Inflammatory macrophage treated with lipopolysaccharide for 4 hours (primary cell): Measurements from ENCODE around the gene ZNF282.
A peak's percentile ranks its signal among the peaks of the same experiment; 100 is the strongest.
"Not testable (repeated sequence)": the region's sequence is repeated elsewhere in the genome, so short reads cannot be mapped to it uniquely, and the experiment has no call there.

Experiments
- DNase-seq: peaks from one replicate; pipeline ENCODE4 v3.0.0-alpha.2; 2020

ZNF282 gene

DNA sequence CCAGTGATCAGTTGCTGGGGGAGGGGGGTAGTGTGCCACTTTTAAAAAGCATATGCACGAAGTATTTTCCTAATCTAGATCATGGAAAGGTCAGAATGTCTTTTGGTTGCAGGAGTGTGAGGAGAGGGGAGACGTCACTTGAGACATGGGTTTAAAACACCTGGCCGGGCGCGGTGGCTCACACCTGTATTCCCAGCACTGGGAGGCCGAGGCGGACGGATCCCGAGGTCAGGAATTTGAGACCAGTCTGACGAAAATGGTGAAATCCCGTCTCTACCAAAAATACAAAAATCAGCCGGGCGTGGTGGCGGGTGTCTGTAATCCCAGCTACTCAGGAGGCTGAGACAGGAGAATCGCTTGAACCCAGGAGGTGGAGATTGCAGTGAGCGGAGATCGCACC lies 31.0 kb downstream of the ZNF282 start:
- DNase-seq, result not testable (repeated sequence)

DNA sequence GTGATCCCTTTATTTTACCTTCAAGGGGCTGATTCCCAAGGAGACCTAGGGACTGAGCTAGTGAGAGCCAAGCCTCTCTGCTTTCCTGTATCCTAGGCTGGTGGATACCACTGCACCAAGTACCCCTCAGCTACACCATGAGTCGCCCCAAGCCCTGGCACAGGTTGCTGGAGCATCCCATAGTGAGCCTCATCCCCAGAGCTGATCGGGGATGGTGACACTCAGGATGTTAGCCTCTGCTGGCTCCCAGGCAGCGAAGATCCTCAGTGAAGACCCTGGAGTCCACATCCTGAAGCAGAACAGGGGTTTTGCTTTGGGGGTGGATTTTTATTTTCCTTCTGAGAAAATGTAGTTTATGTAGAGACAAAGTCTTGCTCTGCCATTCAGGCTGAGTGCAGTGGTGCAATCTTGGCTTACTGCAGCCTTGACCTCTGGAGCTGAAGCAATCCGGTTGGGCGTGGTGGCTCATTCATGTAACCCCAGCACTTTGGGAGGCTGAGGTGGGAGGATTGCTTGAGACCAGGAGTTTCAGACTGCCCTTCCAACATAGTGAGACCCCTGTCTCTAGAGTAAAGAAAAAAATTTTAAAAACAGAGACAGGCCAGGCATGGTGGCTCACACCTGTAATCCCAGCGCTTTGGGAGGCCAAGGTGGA lies 31.6 kb downstream of the ZNF282 start:
- no peak for DNase-seq

DNA sequence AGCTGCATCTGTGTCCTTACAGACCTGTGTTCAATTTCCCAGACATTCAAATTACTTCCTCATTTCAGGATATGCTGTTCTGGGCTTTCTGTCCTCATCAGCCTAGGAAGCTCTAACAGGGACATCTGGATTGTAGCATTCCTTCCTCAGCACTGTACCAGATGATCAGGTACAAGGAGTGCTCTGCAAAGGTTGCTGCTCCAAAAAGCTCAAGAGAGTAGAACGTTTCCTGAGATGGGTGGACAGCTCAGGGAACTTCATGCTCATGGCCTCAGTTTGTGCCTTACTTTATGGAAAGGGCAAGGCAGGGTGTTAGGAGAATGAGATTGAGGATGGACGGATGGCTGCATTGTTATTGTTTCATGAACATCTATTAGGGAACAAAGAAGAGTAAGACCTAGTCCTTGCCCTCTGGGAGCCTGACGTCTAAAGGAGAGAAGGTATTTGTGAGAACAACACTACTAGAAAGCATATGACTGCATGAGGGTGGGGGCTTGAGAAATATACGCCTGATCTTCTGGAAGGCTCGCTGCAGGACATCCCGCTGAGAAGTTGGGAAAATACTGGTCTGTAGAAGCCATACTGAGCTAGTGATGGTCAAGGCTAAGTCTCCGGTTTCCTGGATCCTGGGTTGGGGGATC lies 33.6 kb downstream of the ZNF282 start:
- no peak for DNase-seq

DNA sequence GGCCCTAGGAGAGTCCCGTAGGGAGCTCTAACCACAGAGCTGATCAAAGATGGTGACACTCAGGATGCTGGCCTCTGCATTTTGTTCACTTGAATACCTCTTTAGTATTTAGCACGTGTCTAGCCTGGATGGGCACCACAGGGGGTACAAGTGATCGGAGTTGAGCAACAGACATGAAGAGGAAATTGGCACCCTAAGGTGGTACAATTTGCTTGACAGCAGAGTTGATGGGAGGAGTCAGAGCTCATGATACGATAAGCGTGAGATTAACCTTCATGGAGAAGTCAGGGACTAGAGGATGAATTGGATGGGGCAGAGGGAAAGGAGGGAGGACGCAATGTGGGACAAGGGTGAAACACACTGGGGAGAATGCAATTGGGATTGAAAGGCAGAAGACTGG lies 34.2 kb downstream of the ZNF282 start:
- DNase-seq, result no peak

DNA sequence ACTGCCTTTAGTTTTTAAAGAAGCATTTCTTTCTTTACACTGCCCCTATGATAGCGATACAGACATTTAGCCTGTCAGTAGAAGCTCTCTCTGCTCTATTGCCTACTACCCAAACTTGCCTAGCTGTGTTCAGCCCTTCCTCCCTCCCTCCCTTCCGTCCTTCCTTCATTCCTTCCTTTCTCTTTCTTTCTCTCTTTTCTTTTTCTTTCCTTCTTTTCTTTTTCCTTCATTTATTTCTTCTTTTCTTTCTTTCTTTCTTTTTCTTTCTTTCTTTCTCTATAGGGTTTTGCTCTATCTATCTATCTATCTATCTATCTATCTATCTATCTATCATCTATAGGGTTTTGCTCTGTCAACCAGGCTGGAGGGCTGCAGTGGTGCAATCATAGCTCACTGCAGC lies 37.0 kb downstream of the ZNF282 start:
- DNase-seq, result no peak

DNA sequence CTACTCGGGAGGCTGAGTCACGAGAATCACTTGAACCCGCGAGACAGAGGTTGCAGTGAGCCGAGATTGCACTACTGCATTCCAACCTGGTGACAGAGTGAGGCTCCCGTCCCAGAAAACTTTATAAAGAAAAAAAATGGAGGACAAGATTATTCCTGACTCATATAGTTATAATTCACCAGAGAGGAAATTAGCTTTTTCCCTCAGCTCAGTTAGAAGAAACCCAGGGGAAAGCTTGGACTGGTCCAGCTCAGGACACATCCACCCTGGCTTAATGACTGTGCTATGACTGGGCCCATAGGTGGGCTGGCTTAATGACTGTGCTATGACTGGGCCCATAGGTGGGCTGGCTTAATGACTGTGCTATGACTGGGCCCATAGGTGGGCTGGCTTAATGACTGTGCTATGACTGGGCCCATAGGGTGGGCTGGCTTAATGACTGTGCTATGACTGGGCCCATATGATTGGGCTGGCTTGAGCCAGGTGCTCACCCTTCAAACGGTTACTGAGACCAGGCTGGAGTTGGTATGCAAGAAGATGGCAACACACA lies 38.4 kb downstream of the ZNF282 start:
- DNase-seq, result not testable (repeated sequence)

DNA sequence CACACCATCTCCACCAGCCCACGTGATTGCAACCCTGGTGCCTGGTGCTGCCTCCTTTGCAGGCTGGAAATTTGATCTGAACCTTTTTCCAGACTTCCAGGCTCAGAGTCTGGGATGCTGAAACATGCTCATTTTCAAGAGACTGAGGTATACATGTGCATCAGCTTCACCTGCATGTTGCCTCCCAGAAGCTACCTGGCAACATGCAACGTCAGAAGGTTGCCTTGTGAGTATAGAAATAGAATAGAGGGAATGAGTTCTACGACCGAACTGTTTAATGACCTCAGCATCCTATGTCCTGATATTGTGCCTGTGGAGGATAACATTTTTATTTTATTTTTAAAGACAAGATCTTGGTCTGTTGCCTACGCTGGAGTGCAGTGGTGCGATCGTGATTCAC lies 42.2 kb downstream of the ZNF282 start:
- DNase-seq, result no peak

DNA sequence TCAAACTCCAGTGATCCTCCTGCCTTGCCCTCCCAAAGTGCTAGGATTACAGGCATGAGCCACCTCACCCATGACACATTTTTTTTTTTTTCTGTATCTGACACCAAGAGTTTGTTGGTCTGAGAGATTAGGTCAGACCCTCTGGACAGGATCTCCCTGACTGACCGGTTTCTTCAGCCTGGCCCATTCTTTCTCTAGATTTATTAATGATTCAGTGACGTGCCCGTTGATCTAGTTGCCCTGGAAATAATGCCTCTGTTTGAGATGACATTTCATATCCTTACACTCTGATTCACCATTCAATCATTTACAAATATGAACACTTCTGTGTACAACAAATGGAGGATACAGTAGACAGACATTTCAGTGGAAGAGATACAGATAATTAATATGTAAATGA lies 42.7 kb downstream of the ZNF282 start:
- DNase-seq, result no peak

DNA sequence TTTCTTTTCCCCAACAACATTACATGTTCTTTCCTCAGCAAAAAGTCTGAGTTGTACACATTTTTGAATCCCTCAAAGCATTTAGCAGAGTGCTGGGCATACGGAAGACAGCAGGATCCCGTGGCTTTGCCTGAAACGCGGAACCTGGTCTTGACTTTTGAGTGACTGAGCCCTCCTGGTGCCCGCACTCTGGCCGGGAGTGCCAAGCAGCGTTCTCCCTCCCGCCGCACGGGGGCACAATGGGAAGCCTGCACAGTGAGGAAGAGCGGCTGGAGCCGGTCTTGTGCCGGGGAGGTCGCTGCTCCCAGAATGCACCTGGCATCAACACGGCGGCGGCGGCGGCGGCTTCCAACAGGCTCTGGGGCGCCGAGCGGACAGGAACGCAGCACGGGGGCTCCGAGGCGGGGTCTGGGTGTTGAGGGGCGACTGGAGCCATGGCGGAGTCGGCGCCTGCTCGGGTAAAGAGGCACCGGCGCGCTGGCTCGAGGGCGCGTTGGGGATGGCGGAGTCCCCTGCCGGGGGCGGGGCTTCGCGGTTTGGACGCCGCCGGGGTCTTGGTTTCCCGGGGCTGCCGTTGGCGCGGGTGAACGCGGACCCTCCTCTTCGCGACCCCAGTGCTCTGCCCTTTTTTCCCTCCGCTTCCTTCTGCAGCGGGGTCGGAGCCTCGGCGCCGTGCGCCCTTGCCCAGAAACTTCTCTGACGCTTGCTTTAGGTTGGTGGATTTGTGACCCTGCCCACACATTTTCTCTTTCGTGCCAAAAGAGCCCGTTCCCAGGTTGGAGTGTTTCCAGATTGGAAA lies 44.2 kb downstream of the ZNF282 start, which contains the start of gene ZNF212:
ZNF212 (plus strand) TSS at position 307 of the 799 bp plus-strand sequence; CDS start at position 435, 128 bp downstream.
- peak; percentile 91 for DNase-seq

DNA sequence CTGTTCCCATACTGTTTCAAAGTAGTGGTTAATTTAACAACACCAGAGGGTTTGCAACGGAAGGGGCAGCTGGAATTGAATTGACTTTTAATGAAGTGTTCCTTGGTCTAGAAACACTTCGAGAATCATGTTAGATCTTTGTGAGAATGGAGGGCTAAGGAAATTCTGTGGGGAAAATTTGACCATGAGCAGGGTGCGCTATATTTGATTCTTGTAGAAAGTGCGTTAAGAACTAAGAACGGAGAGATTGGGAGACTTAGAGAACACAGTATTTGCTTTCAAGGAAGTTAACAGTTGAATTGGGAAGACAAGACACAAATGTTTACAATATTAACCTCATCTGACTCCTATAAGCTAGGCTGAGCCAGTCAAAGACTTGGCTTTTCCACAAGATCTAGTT lies 45.3 kb downstream of the ZNF282 start:
- no peak for DNase-seq

DNA sequence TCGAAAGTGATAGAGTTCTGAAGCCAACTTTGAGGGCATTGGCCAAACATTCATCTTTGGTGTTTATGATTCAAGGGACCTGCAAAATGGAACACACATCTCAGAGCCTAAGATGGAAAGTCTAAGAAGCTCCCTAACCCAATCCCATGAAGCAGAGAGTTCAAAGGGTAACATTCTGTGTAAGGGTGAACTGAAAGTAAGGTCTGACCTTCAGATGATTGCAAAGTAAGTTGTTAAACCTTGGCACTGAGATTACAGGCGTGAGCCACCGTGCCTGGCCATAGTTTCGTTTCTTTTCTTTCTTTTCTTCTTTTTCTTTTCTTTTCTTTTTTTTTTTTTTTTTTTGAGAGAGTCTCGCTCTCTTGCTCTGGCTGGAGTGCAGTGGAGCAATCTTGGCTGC lies 46.4 kb downstream of the ZNF282 start:
- DNase-seq, result no peak

DNA sequence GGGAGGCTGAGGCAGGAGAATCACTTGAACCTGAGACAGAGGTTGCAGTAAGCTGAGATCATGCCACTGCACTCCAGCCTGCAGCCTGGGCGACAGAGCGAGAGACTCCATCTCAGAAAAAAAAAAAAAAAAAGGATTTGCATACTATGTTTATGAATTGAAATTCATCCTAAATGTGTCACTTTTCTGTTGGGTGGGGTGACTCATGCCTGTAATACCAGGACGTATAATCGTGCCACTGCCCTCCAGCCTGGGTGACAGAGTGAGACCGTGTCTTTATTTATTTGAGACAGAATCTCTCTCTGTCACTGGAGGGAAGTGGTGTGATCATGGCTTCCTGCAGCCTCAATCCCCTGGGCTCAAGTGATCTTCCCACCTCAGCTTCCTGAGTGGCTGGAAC lies 49.9 kb downstream of the ZNF282 start:
- peak; percentile 42 for DNase-seq

DNA sequence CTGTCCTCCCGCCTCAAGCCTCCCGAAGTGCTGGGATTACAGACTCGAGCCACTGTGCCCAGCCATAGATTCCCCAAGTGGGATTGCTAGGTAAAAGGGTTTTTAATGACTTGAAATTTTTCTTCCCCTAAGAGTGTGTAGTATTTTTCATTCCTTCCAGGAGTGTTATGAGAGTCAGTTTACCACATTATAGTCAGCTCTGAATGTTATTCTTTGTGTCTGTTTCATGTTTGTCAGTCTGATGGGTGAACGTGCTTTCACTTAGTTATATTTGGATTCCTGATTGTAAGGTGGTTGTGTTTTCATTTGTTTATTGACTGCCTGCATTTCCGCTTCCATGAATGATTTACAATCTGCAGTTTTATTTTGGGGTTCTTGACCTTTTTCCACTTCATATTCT lies 50.4 kb downstream of the ZNF282 start:
- DNase-seq, result no peak

DNA sequence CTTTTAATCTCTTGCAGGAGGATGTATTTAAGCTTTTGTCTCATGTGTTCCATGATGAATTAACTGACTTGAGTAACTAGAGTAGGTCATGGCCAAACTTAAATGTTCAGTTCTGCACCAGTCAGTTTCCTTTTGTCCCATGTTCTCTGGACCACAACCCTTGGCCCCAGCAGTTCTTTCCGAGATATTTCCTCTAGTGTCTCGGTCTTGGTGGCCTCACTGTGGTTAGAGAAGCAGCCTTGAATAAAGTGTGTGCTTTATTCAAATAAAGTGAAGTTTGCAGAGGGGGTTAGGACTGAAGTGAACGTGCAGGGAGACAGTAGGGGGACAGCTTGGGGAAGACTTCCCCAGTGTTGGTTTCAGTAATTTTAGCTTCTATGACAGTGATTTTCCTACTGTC lies 53.4 kb downstream of the ZNF282 start:
- no peak for DNase-seq

DNA sequence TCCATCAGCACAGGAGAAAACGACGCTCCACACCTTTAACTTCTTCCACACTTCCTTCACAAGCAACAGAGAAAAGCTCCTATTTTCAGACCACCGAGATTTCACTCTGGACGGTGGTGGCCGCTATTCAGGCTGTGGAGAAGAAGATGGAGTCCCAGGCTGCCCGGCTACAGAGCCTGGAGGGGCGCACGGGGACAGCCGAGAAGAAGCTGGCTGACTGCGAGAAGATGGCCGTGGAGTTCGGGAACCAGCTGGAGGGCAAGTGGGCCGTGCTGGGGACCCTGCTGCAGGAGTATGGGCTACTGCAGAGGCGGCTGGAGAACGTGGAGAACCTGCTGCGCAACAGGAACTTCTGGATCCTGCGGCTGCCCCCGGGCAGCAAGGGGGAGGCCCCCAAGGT lies 54.8 kb downstream of the ZNF282 start:
- DNase-seq, result not testable (repeated sequence)

DNA sequence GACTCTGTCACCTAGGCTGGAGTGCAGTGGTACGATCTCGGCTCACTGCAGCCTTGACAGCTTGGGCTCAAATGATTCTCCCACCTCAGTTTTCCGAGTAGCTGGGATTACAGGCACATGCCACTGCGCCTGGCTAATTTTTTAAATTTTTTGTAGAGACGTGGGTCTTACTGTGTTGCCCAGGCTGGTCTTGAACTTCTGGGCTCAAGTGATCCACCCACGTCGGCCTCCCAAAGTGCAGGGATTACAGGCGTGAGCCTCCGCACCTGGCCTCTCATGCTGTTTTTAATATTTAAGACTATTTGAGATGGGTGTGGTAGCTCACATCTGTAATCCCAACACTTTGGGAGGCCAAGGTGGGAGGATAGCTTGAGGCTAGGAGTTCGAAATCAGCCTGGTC lies 56.2 kb downstream of the ZNF282 start:
- not testable (repeated sequence) for DNase-seq

DNA sequence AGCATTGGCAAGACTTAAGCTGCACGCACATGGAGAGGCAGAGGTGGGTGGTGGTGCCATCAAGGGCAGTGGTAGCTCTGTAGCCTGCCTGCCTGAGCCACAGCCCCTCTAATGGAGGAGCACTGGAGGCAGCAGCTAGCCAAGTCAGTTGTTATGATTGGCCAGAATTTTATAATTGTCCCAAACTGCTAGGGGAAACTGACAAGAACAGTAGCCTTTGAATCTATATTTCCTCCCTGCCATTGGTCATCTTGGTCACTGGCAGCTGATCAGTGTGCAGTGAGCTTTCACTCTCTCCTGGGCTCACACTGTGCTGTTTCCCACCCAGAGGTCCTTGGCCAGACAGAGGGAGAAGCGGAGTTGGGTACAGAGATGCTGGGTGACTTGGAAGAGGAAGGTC lies 57.0 kb downstream of the ZNF282 start:
- no peak for DNase-seq

DNA sequence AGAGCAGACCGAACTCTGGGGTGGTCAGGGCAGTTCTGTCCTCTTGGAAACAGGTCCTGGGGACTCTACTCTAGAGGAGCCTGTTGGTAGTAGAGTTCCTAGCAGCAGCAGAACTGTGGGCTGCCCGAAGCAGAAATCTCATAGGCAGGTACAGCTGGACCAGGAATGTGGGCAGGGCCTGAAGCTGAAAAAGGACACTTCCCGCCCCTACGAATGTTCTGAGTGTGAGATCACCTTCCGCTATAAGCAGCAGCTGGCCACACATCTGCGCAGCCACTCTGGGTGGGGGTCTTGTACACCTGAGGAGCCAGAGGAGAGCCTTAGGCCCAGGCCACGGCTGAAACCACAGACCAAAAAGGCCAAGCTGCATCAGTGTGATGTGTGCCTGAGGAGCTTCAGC lies 58.3 kb downstream of the ZNF282 start:
- DNase-seq, result no peak

DNA sequence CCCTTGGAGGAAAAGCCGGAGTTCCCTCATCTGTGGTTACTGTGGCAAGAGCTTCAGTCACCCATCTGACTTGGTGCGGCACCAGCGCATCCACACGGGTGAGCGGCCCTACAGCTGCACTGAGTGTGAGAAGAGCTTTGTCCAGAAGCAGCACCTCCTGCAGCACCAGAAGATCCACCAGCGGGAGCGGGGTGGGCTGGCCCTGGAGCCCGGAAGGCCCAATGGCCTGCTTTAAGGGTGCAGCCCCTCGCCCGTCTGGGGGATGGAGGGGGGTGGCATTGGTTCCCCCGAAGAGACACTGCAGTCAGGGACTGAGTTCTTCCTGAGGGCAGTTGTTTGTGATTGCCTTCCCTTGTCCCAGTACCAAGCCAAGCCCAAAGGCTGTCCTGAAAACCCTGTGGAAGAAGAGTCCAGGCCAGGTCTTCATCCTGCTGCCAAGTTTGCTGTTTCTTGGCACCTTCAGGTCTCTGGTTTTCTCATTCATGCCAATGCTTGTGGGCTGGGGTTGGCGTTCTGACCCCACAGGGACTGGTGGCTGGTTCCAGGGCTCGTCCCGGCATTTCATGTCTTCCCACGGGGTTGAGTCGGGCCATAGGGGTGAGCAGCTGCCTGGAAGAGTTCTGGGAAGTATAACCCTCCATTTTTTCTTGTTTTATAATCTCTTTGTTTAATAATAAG lies 59.0 kb downstream of the ZNF282 start:
- no peak for DNase-seq

DNA sequence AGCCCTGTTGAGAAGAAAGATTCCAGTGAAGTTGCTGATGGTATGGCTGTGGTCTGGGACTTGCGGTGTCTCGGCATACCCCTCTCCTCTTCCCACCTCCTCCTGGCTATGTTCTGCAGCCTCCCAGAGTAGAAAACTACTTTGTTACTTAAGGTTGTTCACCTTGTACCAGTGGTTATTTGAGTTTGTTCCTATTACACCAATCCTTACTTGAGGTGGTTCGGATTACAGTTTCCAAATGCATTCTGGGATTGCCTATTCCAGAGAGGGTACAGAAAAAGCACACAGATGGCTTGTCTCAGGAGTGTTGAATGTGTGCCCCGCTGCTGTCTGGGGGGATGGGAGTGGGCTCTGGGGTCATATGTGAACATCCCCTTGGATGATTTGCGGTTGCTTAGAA lies 59.8 kb downstream of the ZNF282 start:
- no peak for DNase-seq

DNA sequence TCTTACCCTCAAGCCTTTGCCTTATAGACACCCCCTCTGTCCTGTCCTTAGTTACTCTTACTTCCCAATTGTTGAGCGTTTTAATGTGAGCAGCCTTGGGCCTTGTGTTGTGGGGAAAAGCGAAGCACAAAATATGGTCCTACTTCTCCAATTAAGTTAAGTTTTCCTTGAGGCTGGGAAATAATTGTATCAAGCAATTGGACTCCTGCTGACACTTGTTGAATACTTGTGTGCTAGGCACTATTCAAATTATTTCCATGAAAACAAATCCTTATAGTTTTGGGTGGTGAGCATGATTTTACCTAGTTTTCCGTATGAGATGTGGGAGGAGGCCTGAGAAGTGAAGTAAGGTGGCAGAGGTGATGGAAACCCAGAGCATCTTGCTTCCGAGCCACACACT lies 61.2 kb downstream of the ZNF282 start:
- no peak for DNase-seq

DNA sequence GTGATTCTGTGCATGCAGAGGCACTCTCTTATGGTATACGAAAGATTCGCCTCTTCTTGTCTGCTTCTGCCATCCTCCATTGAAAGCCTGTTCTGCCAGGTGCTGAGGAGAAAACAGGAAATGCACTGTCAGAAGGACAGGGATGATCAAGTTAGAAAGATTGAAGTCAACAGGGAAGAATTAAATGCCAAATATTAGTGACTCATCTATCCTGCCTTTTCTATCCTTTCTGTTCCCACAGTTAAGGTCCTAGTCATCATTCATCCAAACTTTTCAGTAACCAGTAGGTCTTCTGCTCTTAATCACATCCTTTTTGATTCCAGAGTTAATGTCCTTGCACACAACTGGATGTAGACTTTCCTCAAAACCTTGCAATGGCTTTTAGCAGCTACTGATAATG lies 61.8 kb downstream of the ZNF282 start:
- DNase-seq, result no peak

DNA sequence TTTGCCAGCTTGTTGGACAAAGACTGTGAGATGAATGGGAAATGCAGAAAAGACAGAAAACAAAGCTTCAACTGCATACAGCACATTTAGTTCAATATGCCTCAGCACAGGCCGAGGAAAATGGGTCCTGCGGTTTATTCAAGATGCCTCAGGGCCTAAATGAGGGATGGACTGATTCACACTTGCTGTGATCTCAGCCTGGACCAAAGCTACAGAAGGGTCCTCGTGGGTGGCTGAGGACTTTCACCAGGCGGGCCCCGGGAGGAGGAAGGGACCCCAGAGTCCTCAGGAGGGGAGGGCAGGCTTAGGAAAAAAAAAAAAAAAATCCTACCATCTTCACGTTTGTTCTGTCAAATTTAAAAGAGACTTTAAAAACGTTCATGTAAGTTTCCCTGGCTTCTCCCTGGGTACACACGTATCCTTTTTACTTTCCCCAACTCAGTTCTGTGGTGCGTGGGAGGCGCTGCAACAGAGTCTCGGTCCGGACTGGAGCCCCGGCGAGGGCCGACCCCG lies 66.0 kb downstream of the ZNF282 start:
- no peak for DNase-seq
